GM18520 (cell line): ENCODE measurements around the gene GPR152.

ENCODE experiments used
- ATAC-seq: cut with Tn5 transposase; IDR thresholded peaks from one replicate; pipeline ENCODE4 v1.9.1; 2021; ENCODE audit not compliant: unreplicated experiment

GPR152 gene

DNA sequence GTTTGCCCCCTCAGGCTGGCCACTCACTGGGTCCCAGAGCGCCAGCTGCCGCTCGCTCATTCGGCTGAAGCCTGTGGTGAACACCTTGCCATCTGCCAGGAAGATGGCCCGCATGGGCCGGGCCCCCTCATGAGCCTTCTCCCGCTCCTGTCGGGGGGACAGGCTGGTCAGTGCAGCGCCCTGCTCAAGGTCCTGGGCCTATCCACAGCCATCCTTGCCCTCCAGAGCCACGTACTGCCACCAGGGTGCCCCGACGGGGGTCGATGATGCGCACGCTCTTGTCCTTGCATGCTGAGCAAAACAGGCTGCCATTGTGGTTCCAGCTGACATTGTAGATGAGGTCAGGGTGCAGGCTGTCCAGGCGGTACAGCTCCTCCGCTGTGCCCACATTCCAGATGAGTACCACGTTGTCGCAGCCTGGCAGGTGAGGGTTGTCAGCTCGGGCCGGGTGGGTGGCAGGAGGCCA is 11.4 kb downstream of the GPR152 start:
- ATAC-seq, result no peak

DNA sequence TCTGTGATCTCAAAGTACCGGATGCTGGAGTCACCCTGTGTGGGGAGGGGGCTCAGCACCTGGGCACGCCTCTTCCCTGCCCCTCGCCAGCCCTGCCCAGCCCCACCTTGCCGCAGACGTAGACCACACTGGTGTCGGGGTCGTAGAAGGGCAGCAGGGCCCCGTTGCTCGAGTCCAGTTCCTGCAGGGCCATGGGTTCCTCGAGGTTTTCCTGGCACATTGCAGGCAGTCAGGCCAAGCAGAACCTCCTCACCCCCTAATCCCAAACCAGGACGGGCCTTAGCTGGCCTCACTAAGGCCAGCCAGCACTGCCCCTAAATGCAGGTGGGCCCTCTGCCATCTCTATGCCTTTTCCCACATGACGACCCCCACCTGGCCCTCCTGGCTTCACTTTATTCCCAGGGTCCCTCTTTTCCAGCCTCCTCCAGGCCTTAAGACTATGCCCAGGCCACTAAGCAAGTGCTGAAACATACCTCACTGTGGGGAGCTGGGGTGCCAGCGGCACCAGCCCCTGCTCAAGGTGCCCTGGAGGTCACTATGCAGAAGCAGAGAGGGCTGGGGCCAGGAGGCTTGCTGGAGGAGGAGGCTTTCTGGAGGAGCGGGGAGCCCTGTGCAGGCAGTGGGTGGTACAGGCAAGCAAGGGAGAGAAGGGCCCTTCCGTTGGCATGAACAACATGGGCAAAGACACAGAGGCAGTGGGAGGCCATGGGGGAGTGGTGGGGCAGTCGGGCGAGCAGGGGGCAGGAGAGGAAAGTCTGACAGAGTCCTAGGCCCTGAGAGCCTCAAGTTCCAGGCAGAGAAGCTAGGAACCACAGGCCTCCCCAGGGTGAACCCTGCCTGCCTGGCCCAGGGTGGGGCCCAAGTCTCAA is 12.1 kb downstream of the GPR152 start:
- ATAC-seq, result no peak

DNA sequence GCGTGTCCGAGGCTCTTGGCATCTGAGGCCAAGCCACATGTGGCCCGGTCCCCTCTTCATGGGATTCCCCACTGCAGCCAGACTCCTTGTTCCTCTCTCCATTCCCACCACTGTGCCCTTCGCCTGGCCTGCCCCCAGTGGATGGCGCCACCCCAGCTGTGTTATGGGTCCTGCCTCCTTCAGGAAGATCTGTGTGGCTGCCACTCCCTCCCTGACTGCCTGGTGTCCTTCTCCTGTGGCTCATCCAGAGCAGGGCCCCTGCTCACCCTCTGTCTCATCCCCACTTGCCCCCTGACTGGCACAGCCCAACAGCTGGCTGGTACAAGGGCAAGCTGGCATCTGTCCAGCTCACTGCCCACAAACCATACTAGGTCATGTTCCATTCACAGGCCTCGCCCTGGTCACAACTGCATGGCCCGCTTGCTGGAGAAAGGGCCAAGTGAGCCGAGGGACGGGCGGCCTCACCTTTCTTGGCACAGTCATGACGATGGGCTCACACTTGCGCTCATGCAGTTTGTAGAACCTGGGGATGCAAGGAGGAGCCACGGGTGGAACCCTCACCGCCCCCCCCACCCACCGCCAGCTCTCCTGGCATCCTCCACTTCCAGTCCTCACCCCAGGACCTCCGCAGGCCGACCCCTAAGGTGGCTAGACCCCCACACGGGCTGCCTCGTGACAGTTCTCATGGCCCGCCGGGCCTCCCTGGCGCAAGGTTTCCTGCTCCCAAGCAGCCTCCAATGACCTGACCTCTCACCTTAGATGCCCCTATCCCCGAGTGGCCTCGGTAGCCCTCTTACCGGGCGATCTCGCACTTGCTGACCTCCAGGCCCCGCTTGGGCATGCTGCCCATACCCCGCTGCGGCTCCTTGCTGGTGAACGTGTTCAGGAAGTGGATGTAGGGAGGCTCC is 13.0 kb downstream of the GPR152 start:
- ATAC-seq, result no peak

DNA sequence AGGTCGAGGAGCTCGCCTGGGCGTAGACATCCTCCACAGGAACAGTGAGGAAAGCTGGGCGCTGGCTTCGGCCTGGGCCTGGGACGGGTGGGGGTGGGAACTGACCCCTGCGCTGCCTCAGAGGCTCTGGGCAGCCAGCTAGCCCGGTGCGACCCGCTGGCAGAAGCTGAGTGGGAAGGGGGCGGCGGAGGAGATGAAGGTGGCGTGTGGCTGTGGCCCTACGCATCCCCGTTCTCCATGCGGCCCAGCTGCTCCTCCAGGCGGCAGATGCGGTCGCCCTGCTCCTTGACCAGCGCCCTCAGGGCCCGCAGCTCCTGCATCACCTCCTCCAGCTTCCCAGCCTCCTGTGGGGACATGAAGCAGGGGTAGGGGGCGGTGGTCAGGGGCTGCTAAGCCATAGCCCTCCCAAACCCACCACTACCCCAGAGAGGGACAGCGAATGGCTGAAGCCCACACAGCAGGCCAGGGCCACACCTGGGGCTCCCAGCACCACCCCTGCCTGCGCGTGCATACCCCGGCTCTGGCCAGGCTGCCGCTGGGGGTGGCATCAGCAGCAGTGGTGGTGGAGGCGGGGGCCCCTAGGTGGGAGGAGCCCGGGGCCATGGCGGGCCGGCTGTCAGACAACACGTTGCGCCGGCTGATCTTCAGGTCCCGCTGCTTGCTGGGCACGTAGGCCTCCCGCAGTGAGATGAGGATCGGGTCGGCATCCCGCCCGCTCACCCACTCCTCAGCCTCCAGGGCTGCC is 14.2 kb downstream of the GPR152 start:
- ATAC-seq, result no peak

DNA sequence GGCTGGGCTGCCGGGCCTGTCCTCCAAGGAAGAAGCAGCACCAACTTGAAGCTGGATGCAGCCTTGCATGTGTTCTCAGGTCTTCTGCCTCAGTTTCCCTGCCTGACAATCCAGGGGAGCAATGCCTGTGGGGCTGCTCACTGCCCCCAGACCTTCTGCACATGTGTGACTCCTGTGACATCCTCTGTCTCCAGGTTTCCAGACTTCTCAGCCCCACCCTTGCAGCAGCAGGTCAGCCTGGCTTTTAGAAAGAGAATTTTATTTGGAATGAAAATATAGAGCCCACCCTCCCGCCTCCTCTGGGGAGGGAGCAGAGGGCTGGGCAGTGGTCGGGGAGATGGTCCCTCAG is 14.7 kb downstream of the GPR152 start:
- no peak for ATAC-seq

DNA sequence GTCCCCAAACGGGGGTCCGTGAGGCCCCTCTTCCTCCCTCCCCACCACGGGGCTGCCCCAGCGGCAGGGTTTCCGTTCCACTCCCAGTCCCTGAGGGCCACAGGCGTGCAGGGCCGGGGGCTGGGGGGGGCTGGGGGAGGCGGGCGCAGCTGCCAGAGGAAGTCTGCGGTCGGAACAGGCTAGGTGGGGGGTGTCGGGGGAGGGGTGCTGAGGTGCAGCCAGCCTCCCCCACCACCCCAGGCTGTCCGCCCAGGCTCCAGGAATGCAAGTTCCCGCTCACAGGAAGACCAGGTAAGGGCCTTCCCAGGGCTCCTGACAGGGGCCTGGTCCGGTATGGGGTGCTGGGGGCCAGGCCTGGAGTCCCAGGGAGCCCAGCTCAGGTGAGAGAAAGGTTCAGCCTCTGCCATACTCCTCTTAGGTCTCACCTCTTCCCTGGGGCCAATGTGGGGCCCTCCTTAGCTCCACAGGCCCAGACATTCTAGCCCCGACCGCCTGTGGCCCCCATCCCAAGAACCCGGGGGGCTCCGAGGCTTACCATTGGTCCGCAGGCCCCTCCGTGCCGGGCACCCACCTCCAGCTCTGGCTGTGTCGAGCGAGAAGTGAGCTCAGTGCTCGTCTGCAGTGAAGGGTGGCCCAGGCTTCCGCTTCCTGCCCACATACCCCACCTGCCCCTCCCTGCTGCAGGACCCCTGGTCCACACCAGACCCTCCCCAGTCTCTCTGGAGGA is 15.3 kb downstream of the GPR152 start, which contains the start of gene PTPRCAP:
Gene PTPRCAP, minus strand, starts transcription at position 601 of the 727 bp plus-strand sequence. Its CDS starts 63 bp downstream, at position 538.
- ATAC-seq, result no peak

DNA sequence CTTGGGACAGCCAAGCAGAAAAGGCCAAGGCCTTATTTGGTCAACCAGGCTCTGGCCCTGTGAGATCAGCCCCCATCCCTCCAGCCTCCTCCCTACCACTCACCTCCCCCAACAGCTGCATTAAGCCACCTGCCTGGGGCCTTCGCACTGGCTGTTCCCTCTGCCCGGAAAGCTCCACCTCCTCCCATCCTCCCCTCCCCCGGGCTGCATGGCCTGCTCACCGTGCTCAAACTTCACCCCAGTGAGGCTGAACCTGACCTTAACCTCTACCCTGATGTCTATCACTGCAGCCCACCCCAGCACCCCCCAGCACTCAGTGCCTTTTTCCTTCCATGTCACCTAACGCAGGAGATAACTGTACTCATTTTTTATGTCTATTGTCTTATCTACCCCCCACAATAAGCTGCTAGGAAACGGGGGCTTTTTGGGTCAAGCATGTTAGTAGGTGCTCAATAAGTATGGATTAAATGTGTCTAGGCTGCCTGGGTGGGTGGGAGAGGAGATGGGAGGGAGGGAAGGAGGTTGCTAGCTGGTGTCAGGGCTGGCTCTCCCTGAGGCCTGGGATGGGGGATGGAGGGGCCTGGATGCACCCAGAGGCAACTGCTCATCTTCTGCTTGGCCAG is 16.0 kb downstream of the GPR152 start:
- no peak for ATAC-seq

DNA sequence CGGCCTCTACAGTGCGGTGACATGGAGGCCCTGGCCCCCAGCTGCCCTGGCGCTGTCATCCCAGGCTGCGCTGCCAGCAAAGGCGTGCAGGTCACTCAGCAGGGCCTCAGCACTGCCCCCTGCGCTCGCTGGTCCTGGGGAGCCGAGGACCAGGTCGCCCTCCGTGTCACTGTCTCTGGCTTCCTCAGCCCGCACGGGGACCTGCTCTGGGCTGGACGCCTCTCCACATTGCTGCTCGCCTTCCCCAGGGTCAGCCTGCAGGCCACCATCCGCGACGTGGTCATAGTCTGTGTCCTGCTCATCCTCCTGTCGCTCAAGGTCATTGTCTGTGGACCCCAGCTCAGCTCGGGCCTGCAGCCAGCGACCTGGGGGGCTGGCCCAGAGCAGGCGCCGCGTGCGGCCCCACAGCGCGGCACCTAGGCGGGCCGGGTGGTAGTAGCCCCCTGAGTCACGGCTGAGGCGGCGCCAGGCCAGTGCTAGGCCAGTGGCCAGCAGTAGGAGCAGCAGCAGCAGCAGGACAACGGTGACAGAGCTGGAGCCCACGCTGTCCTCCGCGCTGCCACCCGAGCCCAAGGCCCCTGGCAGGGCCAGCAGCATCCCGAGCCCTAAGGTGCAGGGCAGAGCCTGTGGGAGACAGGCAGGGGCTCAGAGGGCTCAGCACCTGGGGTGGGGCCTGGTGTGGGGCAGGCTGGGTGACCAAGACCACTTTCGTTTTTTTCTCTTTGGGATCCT is 16.6 kb downstream of the GPR152 start:
- ATAC-seq, result no peak

DNA sequence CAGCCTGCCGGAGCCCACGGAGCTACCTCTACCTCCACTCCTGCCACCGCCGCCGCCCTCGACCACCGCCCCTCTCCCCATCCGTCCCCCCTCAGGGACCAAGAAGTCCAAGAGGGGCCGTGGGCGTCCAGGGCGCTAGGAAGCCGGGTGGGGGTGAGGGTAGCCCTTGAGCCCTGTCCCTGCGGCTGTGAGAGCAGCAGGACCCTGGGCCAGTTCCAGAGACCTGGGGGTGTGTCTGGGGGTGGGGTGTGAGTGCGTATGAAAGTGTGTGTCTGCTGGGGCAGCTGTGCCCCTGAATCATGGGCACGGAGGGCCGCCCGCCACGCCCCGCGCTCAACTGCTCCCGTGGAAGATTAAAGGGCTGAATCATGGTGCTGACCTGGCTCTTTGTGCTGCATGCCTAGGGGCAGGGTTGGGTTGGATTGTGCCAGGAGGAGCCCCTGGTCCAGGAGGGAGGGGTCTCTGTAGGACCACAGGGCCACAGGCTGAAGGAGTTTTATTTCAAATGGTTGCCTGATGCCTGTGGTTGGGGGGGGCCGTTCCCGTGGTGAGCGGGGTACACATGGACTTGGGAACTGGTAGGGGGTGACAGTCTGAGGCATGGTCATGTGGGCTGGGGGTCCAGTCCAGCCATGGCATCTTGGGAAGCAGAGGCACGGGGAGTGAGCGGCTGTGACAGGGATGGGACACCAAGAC is 17.4 kb downstream of the GPR152 start:
- ATAC-seq, result no peak

DNA sequence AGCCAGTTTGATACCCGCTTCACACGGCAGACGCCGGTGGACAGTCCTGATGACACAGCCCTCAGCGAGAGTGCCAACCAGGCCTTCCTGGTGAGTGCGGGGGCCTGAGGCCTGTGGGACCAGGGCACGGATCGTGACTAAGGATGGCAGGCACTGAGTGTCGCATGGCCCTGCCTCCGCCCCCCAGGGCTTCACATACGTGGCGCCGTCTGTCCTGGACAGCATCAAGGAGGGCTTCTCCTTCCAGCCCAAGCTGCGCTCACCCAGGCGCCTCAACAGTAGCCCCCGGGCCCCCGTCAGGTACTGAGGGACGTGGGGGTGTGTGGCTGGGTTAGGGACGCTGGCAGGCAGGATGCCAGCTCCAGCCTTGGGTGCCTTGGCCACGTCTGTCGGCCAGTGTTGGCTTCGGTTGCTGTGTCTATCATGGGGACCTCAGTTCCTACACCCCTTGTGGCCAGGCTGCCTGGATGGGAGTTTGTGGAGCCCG is 18.1 kb downstream of the GPR152 start:
- no peak for ATAC-seq

DNA sequence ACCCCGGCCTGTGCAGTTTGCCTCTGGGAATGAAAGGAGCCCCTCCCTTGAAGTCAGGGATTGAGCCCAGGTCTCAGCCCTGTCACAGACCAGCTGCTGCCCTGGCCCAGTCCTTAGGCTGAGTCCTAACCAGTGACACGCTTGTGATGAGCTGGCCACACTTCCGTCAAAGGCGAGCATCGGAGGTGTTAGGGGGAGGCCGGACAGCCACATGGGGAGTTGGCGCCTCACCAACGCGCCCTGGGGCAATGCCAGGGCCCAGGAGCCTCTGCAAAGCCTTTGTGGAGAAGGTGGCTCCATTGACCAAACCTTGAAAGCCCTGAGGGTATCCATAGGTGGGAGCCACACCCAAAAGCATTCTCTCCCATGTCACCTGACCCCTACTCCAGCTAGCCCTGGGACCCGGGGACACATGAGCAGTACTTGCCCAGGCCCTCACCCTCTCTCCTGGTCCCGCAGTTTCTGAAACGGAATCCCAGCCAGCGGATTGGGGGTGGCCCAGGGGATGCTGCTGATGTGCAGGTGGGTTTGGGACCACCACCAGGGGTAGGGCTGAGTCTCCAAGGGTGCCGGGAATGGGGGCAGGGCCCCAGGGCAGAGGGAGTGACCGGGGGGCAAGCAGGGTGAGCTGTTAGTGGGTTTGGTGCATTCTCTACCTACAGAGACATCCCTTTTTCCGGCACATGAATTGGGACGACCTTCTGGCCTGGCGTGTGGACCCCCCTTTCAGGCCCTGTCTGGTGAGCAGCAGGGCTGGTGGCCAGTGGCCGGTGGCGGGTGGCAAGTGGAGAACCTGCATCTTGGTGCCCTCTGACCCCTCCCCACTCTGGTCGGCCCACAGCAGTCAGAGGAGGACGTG is 18.8 kb downstream of the GPR152 start:
- no peak for ATAC-seq

DNA sequence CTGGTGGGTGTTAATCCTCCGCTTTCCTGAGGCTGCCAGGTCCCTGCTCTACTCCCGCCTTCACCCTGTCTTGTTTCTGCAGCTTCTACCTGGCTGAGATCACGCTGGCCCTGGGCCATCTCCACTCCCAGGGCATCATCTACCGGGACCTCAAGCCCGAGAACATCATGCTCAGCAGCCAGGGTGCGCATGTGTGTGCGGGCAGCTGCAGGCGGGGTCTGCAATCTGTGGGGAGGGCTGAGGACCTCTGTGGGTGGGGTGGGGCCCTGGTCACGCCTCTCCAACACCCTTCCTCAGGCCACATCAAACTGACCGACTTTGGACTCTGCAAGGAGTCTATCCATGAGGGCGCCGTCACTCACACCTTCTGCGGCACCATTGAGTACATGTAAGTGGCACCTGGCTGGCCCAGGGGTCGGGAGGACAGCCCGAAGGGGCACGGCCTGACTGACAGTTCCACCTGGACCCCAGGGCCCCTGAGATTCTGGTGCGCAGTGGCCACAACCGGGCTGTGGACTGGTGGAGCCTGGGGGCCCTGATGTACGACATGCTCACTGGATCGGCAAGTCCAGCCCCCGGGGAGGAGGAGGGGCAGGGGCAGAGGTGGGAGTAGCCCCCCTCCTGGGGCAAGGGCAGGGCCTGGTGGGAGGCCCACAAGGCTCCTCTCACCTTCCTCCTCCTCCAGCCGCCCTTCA is 19.7 kb downstream of the GPR152 start:
- ATAC-seq, result no peak

DNA sequence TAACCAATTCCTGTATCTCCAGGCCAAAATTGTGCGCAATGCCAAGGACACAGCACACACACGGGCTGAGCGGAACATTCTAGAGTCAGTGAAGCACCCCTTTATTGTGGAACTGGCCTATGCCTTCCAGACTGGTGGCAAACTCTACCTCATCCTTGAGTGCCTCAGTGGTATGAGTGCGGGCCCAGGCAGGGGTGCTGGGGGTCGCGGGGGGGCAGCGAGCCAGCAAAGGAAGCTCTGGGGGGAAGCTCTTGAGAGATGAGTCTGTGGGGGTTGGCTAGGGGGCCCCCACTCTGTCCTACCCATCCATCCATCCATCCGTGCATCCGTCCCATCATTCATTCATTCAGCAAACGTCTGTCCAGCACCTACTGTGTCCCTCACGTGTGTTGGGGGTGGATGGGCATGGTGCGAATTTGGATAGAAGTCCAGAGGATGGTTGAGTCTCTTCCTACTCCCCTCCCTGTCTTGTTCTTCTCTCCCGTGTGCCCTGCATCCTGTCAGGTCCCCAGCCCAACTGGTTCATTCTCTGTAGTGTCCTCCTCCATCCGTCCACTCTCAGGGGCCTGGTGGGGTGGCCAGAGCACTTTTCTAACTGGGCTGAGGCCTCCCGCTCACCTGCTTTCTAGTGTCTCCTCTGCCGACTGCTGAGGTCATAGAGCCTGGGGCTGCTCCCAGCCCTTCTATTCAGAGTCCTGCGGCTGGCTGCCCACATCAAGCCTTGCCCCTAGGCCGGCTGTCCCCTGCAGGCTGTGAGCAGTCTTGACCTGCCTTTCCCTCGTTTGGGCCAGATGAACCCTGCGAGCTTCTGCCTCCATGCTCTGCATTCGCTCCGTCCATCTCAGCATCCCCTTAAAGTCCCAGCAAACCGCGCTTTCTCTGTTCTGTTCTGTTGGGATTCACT is 20.9 kb downstream of the GPR152 start:
- no peak for ATAC-seq

DNA sequence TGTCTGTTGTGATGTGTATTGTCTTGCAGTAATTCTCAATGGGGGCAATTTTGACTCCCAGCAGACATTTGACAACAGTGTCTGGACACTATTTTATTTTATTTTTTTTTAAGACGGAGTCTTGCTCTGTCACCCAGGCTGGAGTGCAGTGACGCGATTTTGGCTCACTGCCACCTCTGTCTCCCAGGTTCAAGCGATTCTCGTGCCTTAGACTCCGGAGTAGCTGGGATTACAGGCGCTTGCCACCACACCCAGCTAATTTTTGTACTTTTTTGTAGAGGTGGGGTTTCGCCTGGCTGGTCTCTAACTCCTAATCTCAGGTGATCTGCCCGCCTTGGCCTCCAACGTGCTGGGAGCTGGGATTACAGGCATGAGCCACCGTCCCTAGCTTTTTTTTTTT is 22.8 kb downstream of the GPR152 start:
- no peak for ATAC-seq

DNA sequence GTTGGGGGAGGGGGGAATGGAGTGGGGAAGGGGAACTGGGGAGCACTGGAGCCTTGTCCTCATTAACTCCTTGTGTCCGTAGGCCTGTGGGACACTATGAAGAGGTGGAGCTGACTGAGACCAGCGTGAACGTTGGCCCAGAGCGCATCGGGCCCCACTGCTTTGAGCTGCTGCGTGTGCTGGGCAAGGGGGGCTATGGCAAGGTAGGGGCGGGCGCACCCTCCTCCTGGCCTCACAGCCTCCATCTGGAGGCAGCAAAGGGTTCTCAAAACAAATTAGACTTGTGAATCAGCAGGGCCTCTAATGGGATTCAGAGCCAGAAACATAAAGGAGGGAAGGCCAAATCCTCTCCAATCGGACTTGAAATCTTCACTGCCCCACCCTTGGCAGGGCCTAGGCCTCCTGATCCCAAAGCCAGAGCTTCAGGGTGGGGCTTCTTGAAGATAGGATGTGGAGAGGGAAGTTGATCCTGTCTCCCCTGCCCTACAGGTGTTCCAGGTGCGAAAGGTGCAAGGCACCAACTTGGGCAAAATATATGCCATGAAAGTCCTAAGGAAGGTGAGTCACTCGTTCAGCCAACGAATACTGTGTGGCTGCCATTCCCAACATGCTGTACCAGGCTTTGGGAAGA is 23.4 kb downstream of the GPR152 start:
- ATAC-seq, result no peak
